H1 (cell line): ENCODE data around the gene CERS3. TPM values are rescaled to one million over a fixed set of nuclear protein-coding genes. Genes with fewer than 3 reads are reported as not detected.

Source experiments
- CTCF ChIA-PET: fragments of 300-600 bp; sonication (Branson Sonifier 250); formaldehyde crosslinking; loops from one replicate; lab custom pipeline; 2021; ENCODE audit not compliant: partially characterized antibody; lab: Charles Lee
- POLR2A ChIA-PET: fragments of 300-600 bp; sonication (Branson Sonifier 250); formaldehyde crosslinking; loops from one replicate; lab custom pipeline; 2021; ENCODE audit warnings: inconsistent platforms; ENCODE audit not compliant: partially characterized antibody; lab: Charles Lee
- DNase-seq, 2 experiments: peaks; one replicate each; pipeline versions ENCODE4 v3.0.0 to v3.0.0-alpha.2; 2010 to 2022; ENCODE audit warnings: low spot score in 2 of 2, low read depth in 1 of 2, mixed read lengths in 1 of 2
- FAIRE-seq: peaks from 2 replicates; lab custom pipeline; 2011; peaks lifted over from hg19 to GRCh38; lab: Jason Lieb, UNC
- H2AFZ ChIP-seq: 2 replicates; pipeline ENCODE4 v1.8.1; 2012; ENCODE audit warnings: low read length, inconsistent platforms
- H2AK5ac ChIP-seq: 2 replicates; pipeline ENCODE4 v1.6.1; 2013; ENCODE audit warnings: low read depth, low read length
- H2BK120ac ChIP-seq: replicated peaks from 2 replicates; pipeline ENCODE3; 2013; ENCODE audit warnings: low read depth, low read length, inconsistent platforms
- H2BK12ac ChIP-seq: 2 replicates; pipeline ENCODE4 v1.6.1; 2013; ENCODE audit warnings: low read depth, low read length
- H2BK15ac ChIP-seq: 2 replicates; pipeline ENCODE4 v1.6.1; 2013; ENCODE audit warnings: low read length
- H2BK20ac ChIP-seq: 2 replicates; pipeline ENCODE4 v1.6.1; 2013; ENCODE audit warnings: low read length
- H2BK5ac ChIP-seq: 2 replicates; pipeline ENCODE4 v1.6.1; 2013; ENCODE audit warnings: low read depth, low read length
- H3K14ac ChIP-seq: 2 replicates; pipeline ENCODE4 v1.6.1; 2013; ENCODE audit warnings: inconsistent platforms; ENCODE audit not compliant: insufficient read length
- H3K18ac ChIP-seq: 2 replicates; pipeline ENCODE4 v1.6.1; 2013; ENCODE audit warnings: low read length; ENCODE audit errors: extremely low read depth
- H3K23ac ChIP-seq: 2 replicates; pipeline ENCODE4 v1.6.1; 2013; ENCODE audit warnings: inconsistent platforms; ENCODE audit not compliant: insufficient read length
- H3K23me2 ChIP-seq: 2 replicates; pipeline ENCODE4 v1.6.1; 2013; ENCODE audit warnings: low read depth, low read length
- H3K27ac ChIP-seq: 2 replicates; pipeline ENCODE4 v1.6.1; 2011; ENCODE audit warnings: low read depth, low read length, inconsistent platforms
- H3K27me3 ChIP-seq, 4 experiments: replicated peaks in 1 of 4; 1 replicate in 1 of 4; 2 replicates in 3 of 4; pipeline versions ENCODE4 v1.6.1 to v1.8.1; 2011 to 2013; ENCODE audit warnings: low read length in 3 of 4, mild to moderate bottlenecking in 3 of 4, inconsistent platforms in 2 of 4, mixed read lengths in 2 of 4, moderate library complexity in 1 of 4; ENCODE audit not compliant: control insufficient read depth in 3 of 4, insufficient read depth in 3 of 4; ENCODE audit errors: extremely low read depth in 1 of 4
- H3K36me3 ChIP-seq, 4 experiments: 2 replicates each; pipeline versions ENCODE4 v1.6.1 to v1.8.1; 2011 to 2013; ENCODE audit warnings: mild to moderate bottlenecking in 4 of 4, low read length in 3 of 4, moderate library complexity in 2 of 4, control low read depth in 1 of 4, inconsistent platforms in 1 of 4; ENCODE audit not compliant: insufficient read depth in 4 of 4, control insufficient read depth in 2 of 4
- H3K4ac ChIP-seq: replicated peaks from 2 replicates; pipeline ENCODE3; 2013; ENCODE audit warnings: low read length, low read depth, mixed read lengths, inconsistent platforms; ENCODE audit not compliant: insufficient read length
- H3K4me1 ChIP-seq, 4 experiments: replicated peaks in 1 of 4; 1 replicate in 1 of 4; 2 replicates in 3 of 4; pipeline versions ENCODE4 v1.6.1 to v1.8.1; 2011 to 2013; ENCODE audit warnings: low read length in 3 of 4, inconsistent platforms in 2 of 4, mixed read lengths in 1 of 4; ENCODE audit not compliant: insufficient read depth in 4 of 4, control insufficient read depth in 3 of 4
- H3K4me2 ChIP-seq, 2 experiments: 2 replicates each; pipeline versions ENCODE4 v1.6.1 to v1.8.1; 2011 to 2013; ENCODE audit warnings: low read depth in 2 of 2, low read length in 2 of 2, control low read depth in 1 of 2, inconsistent platforms in 1 of 2, mild to moderate bottlenecking in 1 of 2; ENCODE audit not compliant: insufficient read depth in 1 of 2
- H3K4me3 ChIP-seq, 4 experiments: fragments of 200-600, 300-600 bp in 1 of 4; sonication (generic), shearing (Covaris generic), sonication (Bioruptor Twin) in 1 of 4; 2 replicates each; pipeline versions ENCODE4 v1.5.1 to v1.8.1; 2011 to 2016; ENCODE audit warnings: low read length in 4 of 4, low read depth in 3 of 4, control low read depth in 2 of 4, inconsistent platforms in 2 of 4, mild to moderate bottlenecking in 2 of 4, mixed read lengths in 1 of 4, moderate library complexity in 1 of 4; ENCODE audit not compliant: insufficient read depth in 2 of 4; ENCODE audit errors: extremely low read depth in 1 of 4
- H3K56ac ChIP-seq: replicated peaks from 2 replicates; pipeline ENCODE3; 2013; ENCODE audit warnings: low read depth, mild to moderate bottlenecking, mixed read lengths, low read length, inconsistent platforms; ENCODE audit not compliant: insufficient read length
- H3K79me1 ChIP-seq: 2 replicates; pipeline ENCODE4 v1.6.1; 2013; ENCODE audit warnings: low read depth, low read length, control low read depth
- H3K79me2 ChIP-seq, 2 experiments: 2 replicates each; pipeline versions ENCODE4 v1.6.1 to v1.8.1; 2012 to 2013; ENCODE audit warnings: low read length in 2 of 2, mild to moderate bottlenecking in 2 of 2, inconsistent platforms in 1 of 2; ENCODE audit not compliant: insufficient read depth in 2 of 2, control insufficient read depth in 1 of 2
- H3K9ac ChIP-seq, 4 experiments: replicated peaks in 1 of 4; 1 replicate in 1 of 4; 2 replicates in 3 of 4; pipeline versions ENCODE4 v1.6.1 to v1.8.1; 2011 to 2013; ENCODE audit warnings: low read depth in 3 of 4, low read length in 3 of 4, control low read depth in 2 of 4, mild to moderate bottlenecking in 2 of 4, moderate library complexity in 2 of 4, inconsistent platforms in 1 of 4; ENCODE audit errors: extremely low read depth in 1 of 4
- H3K9me3 ChIP-seq, 2 experiments: 2 replicates each; pipeline versions ENCODE4 v1.6.1 to v1.8.1; 2012 to 2013; ENCODE audit warnings: mild to moderate bottlenecking in 2 of 2, moderate library complexity in 2 of 2, control low read depth in 1 of 2, inconsistent platforms in 1 of 2, low read depth in 1 of 2, low read length in 1 of 2, mixed read lengths in 1 of 2; ENCODE audit not compliant: insufficient read depth in 2 of 2
- H4K20me1 ChIP-seq, 2 experiments: replicated peaks in 1 of 2; 2 replicates each; pipeline versions ENCODE3 to v1.8.1; 2011 to 2013; ENCODE audit warnings: inconsistent platforms in 2 of 2, low read length in 2 of 2, mild to moderate bottlenecking in 1 of 2; ENCODE audit not compliant: insufficient read depth in 2 of 2, control insufficient read depth in 1 of 2
- H4K5ac ChIP-seq: 2 replicates; pipeline ENCODE4 v1.6.1; 2013; ENCODE audit warnings: low read length, low read depth, mixed read lengths, inconsistent platforms; ENCODE audit not compliant: insufficient read length
- H4K8ac ChIP-seq: 2 replicates; pipeline ENCODE4 v1.8.0; 2013; ENCODE audit warnings: mild to moderate bottlenecking, moderate library complexity, low read length, inconsistent platforms; ENCODE audit not compliant: insufficient read depth; ENCODE audit errors: extremely low read depth
- H4K91ac ChIP-seq: replicated peaks from 2 replicates; pipeline ENCODE3; 2013; ENCODE audit warnings: low read length, mixed read lengths, inconsistent platforms; ENCODE audit not compliant: insufficient read length
- CEBPB ChIP-seq: IDR thresholded peaks from 2 replicates; pipeline ENCODE4 v1.6.1; 2012; ENCODE audit warnings: low read depth, low read length
- CREB1 ChIP-seq: IDR thresholded peaks from 2 replicates; pipeline ENCODE4 v1.6.1; 2012; ENCODE audit warnings: inconsistent platforms
- POLR2A ChIP-seq, 2 experiments: IDR thresholded peaks; 1 replicate in 1 of 2; 2 replicates in 1 of 2; pipeline ENCODE4 v1.6.1; 2011; ENCODE audit warnings: low read depth in 2 of 2, low read length in 2 of 2, mild to moderate bottlenecking in 2 of 2; ENCODE audit errors: control extremely low read depth in 1 of 2
- TCF12 ChIP-seq: IDR thresholded peaks from 2 replicates; pipeline ENCODE4 v1.6.1; 2011; ENCODE audit warnings: low read depth, mild to moderate bottlenecking, low read length
- WGBS, 2 experiments: shearing (Covaris generic) in 1 of 2; methylation state at CpG; one replicate each; pipeline versions ENCODE4 v1.1.6 to v1.1.7; 2013 to 2015; ENCODE audit warnings: low lambda C conversion rate in 2 of 2, mixed read lengths in 2 of 2, inconsistent platforms in 1 of 2, low coverage in 1 of 2, missing lambda C conversion rate in 1 of 2; ENCODE audit not compliant: insufficient replicate concordance in 2 of 2, insufficient coverage in 1 of 2, insufficient read length in 1 of 2; ENCODE audit errors: extremely low coverage in 1 of 2, missing lambda C conversion rate in 1 of 2; 5-methylcytosine and 5-hydroxymethylcytosine counted together
- polyA plus RNA-seq, 7 experiments: library from polyadenylated mRNA; depleted of rRNA in 3 of 7; stranded (reverse) in 5 of 7; unstranded in 2 of 7; fragments of >200 nt in 5 of 7; fragments of 200-250 nt in 2 of 7; gene quantifications; 1 replicate in 5 of 7; 2 replicates in 1 of 7; 4 replicates in 1 of 7; pipeline versions ENCODE4 v1.2.1 to v1.2.3, GENCODE V29; 2011 to 2013; ENCODE audit warnings: missing spikeins in 2 of 7, mixed read lengths in 2 of 7
- total RNA-seq: library from RNA; stranded (reverse); fragmentation: NEBNext Ultra II Directional; extraction: Animal tissue kit (Norgen Biotek cat#: 25700); gene quantifications from 2 replicates; pipeline ENCODE4 v1.2.1, GENCODE V29; 2021

CERS3 gene
- total and polyA plus RNA-seq, 2 of the 8 experiments (the other 6 are each of a cell fraction or from before 2014, with no cell fraction given), result 0.62 TPM; not detected in 1

DNA sequence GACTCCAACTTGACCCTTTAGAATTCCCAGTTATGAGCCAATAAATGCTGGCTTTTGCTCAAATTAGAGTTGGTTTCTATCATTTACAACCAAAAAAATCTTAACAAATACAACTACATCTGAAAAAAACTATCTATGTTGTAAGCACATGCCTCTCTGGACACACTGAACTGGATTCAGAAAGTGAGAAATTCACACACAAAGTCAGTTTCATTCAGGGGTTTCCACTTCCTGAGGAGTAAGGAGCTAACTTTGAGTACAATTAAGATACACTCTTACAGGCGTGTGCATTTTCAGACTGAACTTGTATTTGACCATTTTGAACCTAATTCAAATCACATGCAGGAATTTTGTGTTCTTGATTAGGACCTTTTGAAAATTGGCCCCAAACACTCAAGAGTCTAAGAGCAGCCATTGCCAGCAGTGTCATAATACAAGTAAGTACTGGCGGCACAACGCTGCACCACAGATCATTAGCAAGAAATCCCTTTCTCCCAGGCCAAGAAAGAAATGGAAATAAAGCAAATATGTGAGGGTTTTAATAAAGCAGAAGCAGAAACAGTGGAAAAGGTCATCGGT, 42.1 kb upstream of the CERS3 start:
- Histone ChIP-seq H3K14ac (no peak overlapping the region), H4K8ac (no peak overlapping the region), H2BK12ac (no peak overlapping the region), H3K79me1 (no peaks in the 10 kb centered on the region), H3K36me3 (peaks cover 0 to 4% (median 0%) of the 10 kb centered on the region in 4 experiments; a peak in 2 of 8 replicates), H2AK5ac (no peak overlapping the region), H3K27me3 (no peaks in the 10 kb centered on the region), H3K23ac (no peak overlapping the region), H3K9me3 (no peaks in the 10 kb centered on the region), H3K9ac (no peak overlapping the region), H3K18ac (no peak overlapping the region), H2AFZ (no peak overlapping the region), H2BK120ac (no peak overlapping the region), H2BK20ac (no peak overlapping the region), H2BK15ac (no peak overlapping the region), H3K4ac (no peak overlapping the region), H3K56ac (no peak overlapping the region), H3K4me1 (no peaks in the 10 kb centered on the region), H4K91ac (no peak overlapping the region), H2BK5ac (no peak overlapping the region), H3K23me2 (no peaks in the 10 kb centered on the region), H4K20me1 (no peaks in the 10 kb centered on the region), H3K27ac (no peak overlapping the region), H3K4me2 (no peak overlapping the region), H4K5ac (no peak overlapping the region), H3K4me3 (no peak overlapping the region), H3K79me2 (no peaks in the 10 kb centered on the region)
- no peak for TF ChIP-seq TCF12
- no peak for TF ChIP-seq CEBPB
- no peak for TF ChIP-seq POLR2A (IDR thresholded peaks at IDR 0.05; ENCODE audit: control extremely low read depth in 1 of 2, low read depth in 2 of 2, low read length in 2 of 2)
- TF ChIP-seq CREB1, result no peak
- CTCF ChIA-PET, result interaction anchor here (0.8 to 1.5 kb wide), 3 partner anchors 228 to 284 kb away, joined by 3 read pairs; no protein-coding TSS in a partner anchor
- FAIRE-seq, result no peak
- POLR2A ChIA-PET, result no interaction called here
- DNase-seq, result no peak
- WGBS, 2 experiments, result 89% methylated on average over 4 of the region's 4 CpGs; no CpG with 5 or more reads in 1 of the 2 experiments
